GM12875 (cell line): Measurements from ENCODE around the gene TUBB2B.

Source experiments
- H3K4me3 ChIP-seq: one replicate; pipeline ENCODE4 v1.5.1; 2011; ENCODE audit warnings: low read depth, low read length, control low read depth
- TF ChIP-seq, protein P1 (sequence below): IDR thresholded peaks from 2 replicates; pipeline ENCODE4 v1.5.1; 2011; ENCODE audit warnings: low read depth, mild to moderate bottlenecking, control low read depth, inconsistent platforms, low read length, moderate library complexity, borderline replicate concordance; ENCODE audit not compliant: insufficient read depth

Gene TUBB2B

DNA sequence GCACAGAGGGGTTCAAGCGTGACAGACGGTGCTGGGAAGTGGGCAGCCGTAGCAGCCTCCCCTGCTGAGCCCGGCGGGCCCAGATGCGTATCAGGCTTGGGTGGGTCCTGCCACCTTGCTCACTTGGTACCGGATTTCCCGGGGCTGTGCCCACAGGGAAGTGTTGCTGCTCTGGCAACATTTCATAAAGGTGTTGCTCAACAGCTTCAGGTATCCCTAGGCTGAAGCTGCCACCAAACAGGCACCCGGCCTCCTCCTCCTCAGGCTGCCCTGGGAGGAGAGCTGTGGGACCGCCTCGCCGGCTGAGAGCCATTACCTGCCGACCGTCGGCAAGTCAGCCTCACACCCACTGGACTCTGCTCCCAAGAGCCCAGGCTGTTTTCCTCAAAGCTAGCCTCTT is 42.8 kb upstream of the TUBB2B start:
- TF ChIP-seq, protein P1, sequence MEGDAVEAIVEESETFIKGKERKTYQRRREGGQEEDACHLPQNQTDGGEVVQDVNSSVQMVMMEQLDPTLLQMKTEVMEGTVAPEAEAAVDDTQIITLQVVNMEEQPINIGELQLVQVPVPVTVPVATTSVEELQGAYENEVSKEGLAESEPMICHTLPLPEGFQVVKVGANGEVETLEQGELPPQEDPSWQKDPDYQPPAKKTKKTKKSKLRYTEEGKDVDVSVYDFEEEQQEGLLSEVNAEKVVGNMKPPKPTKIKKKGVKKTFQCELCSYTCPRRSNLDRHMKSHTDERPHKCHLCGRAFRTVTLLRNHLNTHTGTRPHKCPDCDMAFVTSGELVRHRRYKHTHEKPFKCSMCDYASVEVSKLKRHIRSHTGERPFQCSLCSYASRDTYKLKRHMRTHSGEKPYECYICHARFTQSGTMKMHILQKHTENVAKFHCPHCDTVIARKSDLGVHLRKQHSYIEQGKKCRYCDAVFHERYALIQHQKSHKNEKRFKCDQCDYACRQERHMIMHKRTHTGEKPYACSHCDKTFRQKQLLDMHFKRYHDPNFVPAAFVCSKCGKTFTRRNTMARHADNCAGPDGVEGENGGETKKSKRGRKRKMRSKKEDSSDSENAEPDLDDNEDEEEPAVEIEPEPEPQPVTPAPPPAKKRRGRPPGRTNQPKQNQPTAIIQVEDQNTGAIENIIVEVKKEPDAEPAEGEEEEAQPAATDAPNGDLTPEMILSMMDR: no peak
- no peak overlapping the region for H3K4me3 ChIP-seq

DNA sequence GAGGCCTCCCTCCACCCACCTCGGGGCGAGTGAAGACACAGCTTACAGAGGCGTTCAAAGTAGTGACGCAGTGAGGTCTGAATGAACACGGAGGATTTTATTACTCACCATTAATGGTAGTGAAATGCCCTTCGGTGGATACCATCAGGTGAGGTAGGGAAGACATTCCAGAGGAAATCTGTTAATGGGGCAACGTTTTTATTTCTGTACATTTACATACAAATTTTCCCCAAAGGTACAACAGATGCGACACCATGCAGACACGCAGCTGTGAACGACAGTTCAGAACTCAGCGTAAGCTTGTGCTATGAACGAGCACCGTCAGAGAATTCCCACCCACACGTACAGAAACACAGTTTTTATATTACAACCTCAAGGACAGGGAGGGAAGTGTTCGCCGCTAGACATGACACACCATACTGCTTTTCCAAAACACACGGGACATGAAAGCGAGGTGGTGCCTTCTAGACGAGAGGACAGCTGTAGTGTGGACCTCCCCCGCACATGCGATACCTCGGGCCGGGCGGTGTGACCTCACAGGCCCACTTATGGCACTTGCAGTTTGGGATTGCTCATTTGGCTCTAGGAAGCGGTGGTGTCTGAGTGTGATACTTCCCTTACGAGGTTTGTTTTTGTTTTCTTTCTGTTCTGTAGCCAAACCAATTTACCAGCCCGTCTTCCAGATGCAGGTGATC is 42.0 kb upstream of the TUBB2B start:
- no peak overlapping the region for H3K4me3 ChIP-seq
- TF ChIP-seq, protein P1: no peak

DNA sequence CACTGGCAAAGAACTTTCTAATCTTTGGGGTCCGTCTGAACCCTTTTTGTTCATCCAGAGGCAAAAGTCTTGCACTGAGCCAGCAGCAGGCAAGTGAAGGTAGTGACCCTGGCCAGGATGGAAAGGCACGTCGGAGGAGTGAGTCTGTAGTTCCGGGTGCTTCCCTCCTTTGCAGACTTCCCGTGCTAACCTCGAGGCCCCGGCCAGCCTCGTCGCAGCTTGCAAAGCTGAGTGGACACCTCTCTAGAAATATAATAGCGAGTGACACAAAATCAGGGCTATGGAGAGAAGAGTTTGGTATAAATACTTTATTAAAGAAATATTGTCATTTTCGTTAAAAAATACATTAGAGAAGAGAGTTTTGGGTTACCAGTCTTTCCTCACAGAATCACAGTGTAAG is 41.2 kb upstream of the TUBB2B start:
- TF ChIP-seq, protein P1: no peak
- H3K4me3 ChIP-seq: no peak overlapping the region

DNA sequence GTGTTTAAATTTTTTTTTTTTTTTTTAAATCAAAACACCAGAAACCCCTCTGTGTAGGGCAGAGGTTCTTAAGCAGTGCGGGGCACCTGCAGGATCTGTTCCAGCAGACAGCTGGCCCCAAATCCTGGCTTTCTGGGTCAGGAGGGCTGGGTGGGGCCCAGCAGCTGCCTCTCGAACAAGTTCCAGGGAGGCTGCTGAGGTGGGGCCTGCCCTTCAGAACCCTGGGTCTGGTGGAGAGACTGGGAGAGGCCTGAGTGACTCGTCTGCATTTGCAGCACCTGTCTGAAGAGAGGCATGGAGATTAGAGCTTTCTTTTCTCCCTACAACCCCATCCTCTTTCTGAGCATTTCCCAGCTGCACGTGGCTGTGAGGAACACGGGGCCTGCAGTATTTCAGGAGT is 39.7 kb upstream of the TUBB2B start:
- H3K4me3 ChIP-seq: no peak overlapping the region
- TF ChIP-seq, protein P1: no peak

- TF ChIP-seq, protein P1: no peak
- H3K4me3 ChIP-seq: no peak overlapping the region
Measured at GRCh38 chr6:3266170-3266569, 38.7 kb upstream of the TUBB2B start.

- TF ChIP-seq, protein P1: no peak
Measured at GRCh38 chr6:3265671-3266070, 38.2 kb upstream of the TUBB2B start.

DNA sequence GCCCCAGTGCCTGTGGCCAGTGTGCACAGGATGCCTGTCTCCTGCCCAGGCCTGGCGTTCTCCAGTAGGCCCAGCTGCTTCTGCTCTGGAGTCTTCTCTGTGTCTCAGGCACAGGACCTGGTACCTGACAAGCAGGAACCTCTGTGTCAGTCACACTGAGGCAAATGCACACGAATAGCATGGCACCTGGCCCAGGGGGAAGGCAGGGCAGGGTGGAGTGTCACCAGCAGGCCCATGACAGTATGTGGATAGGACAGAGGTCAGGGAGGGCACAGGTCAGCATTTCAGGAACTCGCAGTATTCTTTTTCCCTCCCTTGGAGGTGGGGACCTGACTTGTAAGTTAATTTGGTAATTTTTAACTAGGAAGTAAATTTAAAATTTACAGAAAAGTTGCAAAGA is 36.9 kb upstream of the TUBB2B start:
- TF ChIP-seq, protein P1: no peak
- no peak overlapping the region for H3K4me3 ChIP-seq

More at GRCh38 chr6:3265671-3266070, 38.2 kb upstream of the TUBB2B start:
- H3K4me3 ChIP-seq: no peak overlapping the region
